ENCODE measurements around the gene PAQR5.

- TF ChIP-seq CTCF (IDR thresholded peaks at IDR 0.05; ENCODE audit: low read length) (no peak), EZH2 (IDR thresholded peaks at IDR 0.05; ENCODE audit: borderline replicate concordance, low read length) (no peak)
Measured at GRCh38 chr15:69403594-69403993, 104.9 kb downstream of the PAQR5 start.

Data from OCI-LY1 (cell line).